SK-N-MC (cell line): ENCODE measurements around the gene SERHL2.

Source experiments
- EZH2 ChIP-seq: fragments of 200-600 bp; sonication (generic); IDR thresholded peaks from one replicate; pipeline ENCODE4 v1.6.1; 2017; ENCODE audit warnings: antibody characterized with exemption
- FOXP2 ChIP-seq: optimal IDR thresholded peaks from 2 replicates; pipeline ENCODE3; 2011; ENCODE audit warnings: mild to moderate bottlenecking, moderate library complexity; ENCODE audit not compliant: insufficient read depth; ENCODE audit errors: extremely low read length, control extremely low read depth
- POLR2AphosphoS5 ChIP-seq: IDR thresholded peaks from 2 replicates; pipeline ENCODE4 v1.6.1; 2012; ENCODE audit warnings: mild to moderate bottlenecking, low read depth, low read length, borderline replicate concordance

DNA sequence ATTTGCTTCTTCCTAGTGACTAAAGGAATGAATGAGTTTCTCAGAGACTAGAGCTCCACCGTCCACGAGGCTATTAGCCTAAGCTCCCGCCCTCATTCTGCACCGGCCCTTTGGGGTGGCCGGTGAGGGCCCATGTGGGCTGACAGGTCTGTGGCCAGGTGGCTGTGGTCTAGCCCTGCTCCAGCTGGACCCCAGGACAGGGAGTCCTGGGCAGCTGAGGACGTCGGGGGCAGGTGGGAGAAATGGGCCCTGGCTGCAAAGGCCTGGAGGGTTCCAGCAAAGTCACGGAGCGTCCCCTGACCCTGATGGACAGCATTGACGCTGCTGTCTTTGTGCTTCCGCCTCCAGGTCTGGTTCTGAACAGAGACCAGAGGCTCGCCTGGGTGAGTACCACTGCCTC, 12.2 kb downstream of the SERHL2 start:
- TF ChIP-seq POLR2AphosphoS5 (no peak), EZH2 (no peak), FOXP2 (no peak)
